HAP-1 (cell line): Measurements from ENCODE around the gene RBBP7.
A peak's percentile ranks its signal among the peaks of the same experiment; 100 is the strongest.

Experiments
- DNase-seq, 2 experiments: peaks; one replicate each; pipeline ENCODE4 v3.0.0-alpha.2; 2016 to 2020; ENCODE audit warnings: low spot score in 2 of 2
- H3K27me3 ChIP-seq: fragments of 250-450 bp; sonication (Bioruptor Pico); 2 replicates; pipeline ENCODE4 v1.5.1; 2020; ENCODE audit warnings: low read depth, mild to moderate bottlenecking, moderate library complexity
- H3K36me3 ChIP-seq: fragments of 250-450 bp; sonication (Bioruptor Pico); replicated peaks from 2 replicates; pipeline ENCODE4 v1.5.1; 2020; ENCODE audit warnings: mild to moderate bottlenecking
- H3K4me1 ChIP-seq: fragments of 250-450 bp; sonication (Bioruptor Pico); 2 replicates; pipeline ENCODE4 v1.5.1; 2020; ENCODE audit warnings: mild to moderate bottlenecking
- H3K4me3 ChIP-seq: fragments of 250-450 bp; sonication (Bioruptor Pico); 2 replicates; pipeline ENCODE4 v1.5.1; 2020; ENCODE audit warnings: mild to moderate bottlenecking, moderate library complexity
- H3K9me3 ChIP-seq: fragments of 250-450 bp; sonication (Bioruptor Pico); 2 replicates; pipeline ENCODE4 v1.5.1; 2020; ENCODE audit warnings: mild to moderate bottlenecking, moderate library complexity
- in situ Hi-C: fragments of 300-500 bp; cut with MboI; formaldehyde crosslinking; loops from 3 replicates; pipeline ENCODE4 v1.14.3; 2020; ENCODE audit warnings: low sequenced_read_pairs, inconsistent platforms, mixed read lengths

The RBBP7 gene

DNA sequence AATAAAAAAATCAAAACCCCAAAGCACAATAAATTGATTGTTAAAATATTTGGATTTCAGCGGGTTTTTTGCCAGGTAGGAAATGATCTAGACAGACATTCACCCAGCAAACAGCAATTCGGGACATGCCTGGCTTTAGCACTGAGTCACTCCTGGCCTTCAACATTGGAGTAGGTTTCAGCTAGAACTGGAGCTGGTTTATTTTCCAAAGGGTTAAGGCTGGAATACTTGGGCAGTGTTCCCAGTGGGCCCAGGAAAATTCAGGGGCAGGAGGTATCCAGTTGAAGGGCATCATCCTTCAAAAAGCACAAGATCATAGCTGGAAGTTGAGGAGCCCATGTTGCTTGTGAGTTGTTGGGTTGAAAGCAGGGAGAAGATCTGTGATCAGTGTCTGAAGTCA, 42.9 kb downstream of the RBBP7 start:
- Histone ChIP-seq H3K27me3 (no peaks in the 10 kb centered on the region), H3K4me3 (no peak overlapping the region), H3K36me3 (peaks cover 69% of the 10 kb centered on the region), H3K9me3 (no peaks in the 10 kb centered on the region), H3K4me1 (peaks cover 6% of the 10 kb centered on the region; the same call in 1 of the 2 replicates)
- in situ Hi-C loops, result no loop called here
- no peak for DNase-seq

DNA sequence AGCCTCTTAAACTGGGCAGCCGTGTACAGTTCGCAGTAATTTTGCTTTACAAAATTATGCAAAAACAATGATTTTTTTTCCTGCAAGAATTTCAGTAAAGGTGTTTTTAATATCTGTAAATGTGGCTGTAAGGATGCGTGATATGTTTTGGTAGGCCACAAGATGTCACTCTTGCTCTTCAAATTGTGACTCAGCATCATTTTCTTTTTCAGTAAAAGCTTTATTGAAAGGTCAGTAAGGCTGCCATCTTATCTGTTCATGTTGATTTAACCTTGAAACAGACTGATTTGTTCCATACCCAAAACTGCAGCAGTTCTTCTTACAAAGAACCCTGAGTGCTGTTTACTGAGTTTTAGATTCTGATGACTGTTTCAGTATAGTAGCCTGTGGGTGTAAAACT, 44.0 kb downstream of the RBBP7 start:
- peak in 1 of 2 experiments; percentile 74 for DNase-seq
- H3K9me3 ChIP-seq, result no peaks in the 10 kb centered on the region
- in situ Hi-C loops, result no loop called here
- H3K27me3 ChIP-seq, result no peaks in the 10 kb centered on the region
- H3K4me1 ChIP-seq, result peaks cover 6% of the 10 kb centered on the region; the same call in 1 of the 2 replicates
- H3K36me3 ChIP-seq, result peaks cover 65% of the 10 kb centered on the region
- no peak overlapping the region for H3K4me3 ChIP-seq

DNA sequence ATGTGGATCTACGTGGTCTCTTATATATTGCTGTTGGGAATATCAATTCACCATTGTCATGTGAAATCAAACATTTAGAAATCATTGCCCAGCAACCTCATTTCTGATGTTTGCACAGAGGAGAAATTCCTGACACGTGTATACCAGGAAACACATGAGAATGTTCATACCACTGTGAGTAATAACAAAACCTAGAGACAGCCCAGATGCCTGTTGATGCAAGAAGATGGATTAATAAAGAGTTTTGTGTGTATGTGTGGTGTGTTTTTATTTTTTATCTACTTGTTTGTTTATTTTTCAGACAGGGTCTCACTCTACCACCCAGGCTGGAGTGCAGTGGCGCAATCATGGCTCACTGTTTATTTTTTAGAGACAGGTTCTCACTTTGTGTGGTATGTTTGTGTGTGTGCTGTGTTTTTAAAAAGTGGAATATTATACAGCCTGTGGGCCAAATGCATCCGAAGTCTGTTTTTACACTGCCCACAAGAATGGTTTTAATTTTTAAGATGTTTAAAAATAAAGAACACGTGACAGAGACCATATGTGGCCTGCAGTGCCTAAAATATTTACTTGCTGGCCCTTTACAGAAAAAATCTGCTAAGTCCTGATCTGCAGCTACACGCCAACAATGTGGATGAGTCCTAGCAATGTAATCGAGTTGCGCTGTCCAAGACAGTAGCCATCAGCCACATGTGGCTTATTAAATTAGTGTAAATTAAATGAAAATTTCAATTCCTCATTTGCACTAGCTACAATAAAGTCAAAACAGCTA, 44.7 kb downstream of the RBBP7 start:
- no peaks in the 10 kb centered on the region for H3K9me3 ChIP-seq
- H3K4me3 ChIP-seq, result no peak overlapping the region
- no peak for DNase-seq
- in situ Hi-C loops, result no loop called here
- no peaks in the 10 kb centered on the region for H3K27me3 ChIP-seq
- peaks cover 6% of the 10 kb centered on the region; the same call in 1 of the 2 replicates for H3K4me1 ChIP-seq
- peaks cover 67% of the 10 kb centered on the region for H3K36me3 ChIP-seq

DNA sequence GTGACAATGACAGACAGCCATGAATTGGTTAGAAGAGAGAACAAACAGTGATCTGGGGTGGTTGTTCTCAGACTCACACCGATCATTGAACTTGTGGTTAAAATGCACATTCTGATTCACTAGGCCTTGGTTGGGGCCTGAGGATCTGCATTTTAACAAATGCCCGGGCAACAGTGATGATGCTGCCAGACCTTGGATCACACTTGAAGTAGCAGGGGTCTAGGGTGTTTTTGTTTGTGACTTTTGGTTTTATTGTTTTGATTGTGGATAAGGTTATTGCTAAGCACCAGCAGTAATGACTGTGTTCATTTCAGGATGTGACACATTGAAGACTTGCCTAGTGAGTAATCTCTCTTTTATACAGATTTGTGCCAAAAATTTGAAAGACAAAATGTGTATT, 47.4 kb downstream of the RBBP7 start:
- no peak overlapping the region for H3K4me3 ChIP-seq
- no peaks in the 10 kb centered on the region for H3K9me3 ChIP-seq
- in situ Hi-C loops, result no loop called here
- DNase-seq, result no peak
- H3K4me1 ChIP-seq, result peaks cover 15% of the 10 kb centered on the region
- peaks cover 60% of the 10 kb centered on the region for H3K36me3 ChIP-seq
- no peaks in the 10 kb centered on the region for H3K27me3 ChIP-seq

DNA sequence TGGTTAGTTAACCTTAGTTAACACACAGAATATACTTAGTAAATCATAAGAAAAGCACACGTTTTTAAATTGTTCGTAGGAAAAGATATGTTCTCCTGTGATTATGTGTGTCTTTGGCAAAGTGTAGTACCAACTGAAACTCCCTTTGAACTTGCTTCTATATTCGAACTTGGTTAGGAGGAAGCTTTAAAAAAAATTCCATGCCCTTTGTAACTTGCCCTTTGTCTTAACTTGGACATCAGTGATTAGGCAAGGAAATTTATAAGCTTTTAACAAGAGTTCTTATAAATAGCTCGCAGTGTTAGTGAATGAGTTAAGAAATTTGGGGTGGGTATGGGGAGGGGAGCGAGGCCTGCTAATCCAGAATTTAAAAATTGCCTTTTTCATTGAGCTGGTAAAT, 50.5 kb downstream of the RBBP7 start:
- in situ Hi-C loops, result no loop called here
- H3K36me3 ChIP-seq, result peaks cover 50% of the 10 kb centered on the region
- no peak for DNase-seq
- H3K9me3 ChIP-seq, result no peaks in the 10 kb centered on the region
- H3K4me3 ChIP-seq, result no peak overlapping the region
- peaks cover 10% of the 10 kb centered on the region for H3K4me1 ChIP-seq
- no peaks in the 10 kb centered on the region for H3K27me3 ChIP-seq

DNA sequence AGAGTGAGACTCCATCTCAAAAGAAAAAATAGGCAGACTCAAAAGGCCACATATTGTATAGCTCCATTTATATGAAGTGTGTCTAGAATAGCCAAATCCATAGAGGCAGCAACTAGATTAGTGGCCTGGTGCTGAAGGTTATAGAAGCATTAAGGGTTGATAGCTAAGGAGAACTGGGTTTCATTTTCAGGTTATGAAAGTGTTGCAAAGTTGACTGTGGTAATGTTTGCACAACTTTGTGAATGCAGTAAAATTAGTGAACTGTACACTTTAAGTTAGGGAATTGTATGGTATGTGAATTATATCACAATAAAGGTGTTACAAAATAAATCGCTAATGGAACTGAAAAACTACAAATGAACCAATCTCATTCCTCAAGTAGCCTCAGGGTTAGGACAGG, 55.6 kb downstream of the RBBP7 start:
- H3K9me3 ChIP-seq, result no peaks in the 10 kb centered on the region
- in situ Hi-C loops, result no loop called here
- no peaks in the 10 kb centered on the region for H3K27me3 ChIP-seq
- DNase-seq, result no peak
- H3K36me3 ChIP-seq, result peaks cover 44% of the 10 kb centered on the region
- no peak overlapping the region for H3K4me3 ChIP-seq
- H3K4me1 ChIP-seq, result peaks cover 12% of the 10 kb centered on the region

DNA sequence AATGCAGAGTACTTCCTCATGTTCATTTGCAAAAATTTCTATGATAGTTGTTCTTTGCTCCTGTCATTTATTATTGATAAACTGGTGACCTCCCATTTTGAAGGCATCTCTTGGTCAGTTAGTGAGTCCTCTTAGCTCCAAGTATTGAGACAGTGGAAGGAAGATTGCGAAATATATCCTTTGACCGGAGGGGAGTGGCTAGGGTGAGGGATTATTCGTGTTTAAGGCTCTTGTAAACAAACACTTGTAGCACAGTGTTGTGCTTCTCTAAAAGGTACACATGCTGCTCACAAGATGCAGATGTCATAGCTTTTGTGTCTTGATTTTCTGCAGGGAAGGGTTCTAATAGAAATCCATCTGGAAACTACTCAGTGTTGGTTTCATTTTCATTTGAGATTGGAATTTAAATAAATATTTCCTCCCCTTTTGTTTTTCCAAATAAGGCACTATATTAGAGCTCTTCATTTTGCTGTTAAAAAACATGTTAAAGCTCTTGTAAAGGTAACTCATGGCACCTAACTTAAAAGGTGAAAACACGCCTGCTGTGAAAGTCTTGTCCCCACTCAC, 62.1 kb downstream of the RBBP7 start:
- Histone ChIP-seq H3K36me3 (peaks cover 45% of the 10 kb centered on the region), H3K9me3 (no peaks in the 10 kb centered on the region), H3K4me1 (peaks cover 23% of the 10 kb centered on the region), H3K27me3 (no peaks in the 10 kb centered on the region), H3K4me3 (no peak overlapping the region)
- peak in 1 of 2 experiments; percentile 28 for DNase-seq
- in situ Hi-C loops, result no loop called here

DNA sequence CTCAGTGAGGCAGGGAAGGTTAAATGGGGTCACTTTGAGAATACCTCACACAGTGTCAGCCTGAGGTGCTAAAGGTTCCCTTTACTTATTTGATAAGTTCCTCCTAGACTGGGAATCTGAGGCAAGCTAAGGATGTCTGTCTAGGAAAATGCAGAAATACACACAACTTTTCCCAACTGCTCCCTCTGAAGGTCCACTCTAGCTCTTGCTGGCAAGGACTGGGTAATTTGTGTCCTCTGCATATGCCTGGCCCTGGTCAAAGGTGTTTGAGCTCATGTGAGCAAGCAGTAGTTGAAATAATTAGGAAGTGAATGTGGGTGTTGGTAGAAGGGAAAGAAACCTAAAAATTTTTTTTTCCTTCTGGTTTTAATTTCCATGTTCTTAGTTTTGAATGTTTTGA, 62.6 kb downstream of the RBBP7 start:
- Histone ChIP-seq H3K4me1 (peaks cover 23% of the 10 kb centered on the region), H3K4me3 (no peak overlapping the region), H3K27me3 (no peaks in the 10 kb centered on the region), H3K36me3 (peaks cover 45% of the 10 kb centered on the region), H3K9me3 (no peaks in the 10 kb centered on the region)
- in situ Hi-C loops, result no loop called here
- peak; percentile 43 to 50 for DNase-seq

DNA sequence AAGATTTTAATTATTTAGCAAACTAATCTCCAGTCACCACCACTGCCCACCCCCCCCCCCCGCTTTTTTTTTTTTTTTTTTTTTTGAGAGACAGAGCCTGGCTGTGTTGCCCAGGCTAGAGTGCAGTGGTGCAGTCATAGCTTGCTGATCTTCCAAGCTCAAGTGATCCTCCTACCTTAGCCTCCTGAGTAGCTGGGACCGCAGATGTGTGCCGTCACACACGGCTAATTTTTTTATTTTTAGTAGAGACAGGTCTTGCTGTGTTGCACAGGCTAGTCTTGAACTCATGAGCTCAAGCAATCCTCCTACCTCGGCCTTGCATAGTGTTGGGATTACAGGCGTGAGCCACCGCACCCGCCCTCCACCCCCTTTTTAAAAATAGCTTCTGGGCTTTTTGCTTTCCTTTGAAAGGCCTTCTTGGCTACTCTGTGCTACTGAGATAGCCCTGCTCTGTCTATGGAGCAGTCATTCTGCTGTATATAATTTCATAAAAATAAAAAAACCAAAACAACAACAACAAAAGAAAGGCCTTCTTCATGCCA, 65.2 kb downstream of the RBBP7 start:
- DNase-seq, result no peak
- peaks cover 47% of the 10 kb centered on the region for H3K36me3 ChIP-seq
- H3K4me3 ChIP-seq, result no peak overlapping the region
- H3K9me3 ChIP-seq, result no peaks in the 10 kb centered on the region
- peaks cover 23% of the 10 kb centered on the region for H3K4me1 ChIP-seq
- in situ Hi-C loops, result no loop called here
- H3K27me3 ChIP-seq, result no peaks in the 10 kb centered on the region

DNA sequence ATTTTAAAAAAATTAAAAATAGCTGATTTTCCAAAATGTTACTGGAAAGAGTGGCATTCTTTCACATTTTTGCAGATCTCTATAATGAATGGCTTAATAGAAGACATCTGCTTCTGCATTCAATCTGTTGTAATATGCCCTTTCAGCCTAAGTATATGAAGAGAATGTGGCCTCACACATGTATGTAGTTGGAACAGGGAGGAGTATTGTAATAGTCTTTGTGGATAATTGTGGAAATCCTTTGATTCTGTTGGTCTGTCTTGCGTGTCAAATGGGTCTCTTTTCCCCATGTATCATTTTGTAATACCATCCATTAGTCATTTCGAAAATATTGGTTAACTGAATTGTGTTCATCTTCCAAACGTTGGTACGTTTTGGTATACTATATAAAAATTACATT, 72.3 kb downstream of the RBBP7 start:
- no peak for DNase-seq
- Histone ChIP-seq H3K27me3 (no peaks in the 10 kb centered on the region), H3K4me3 (no peak overlapping the region), H3K4me1 (no peaks in the 10 kb centered on the region), H3K36me3 (peaks cover 73% of the 10 kb centered on the region), H3K9me3 (no peaks in the 10 kb centered on the region)
- in situ Hi-C loops, result no loop called here

DNA sequence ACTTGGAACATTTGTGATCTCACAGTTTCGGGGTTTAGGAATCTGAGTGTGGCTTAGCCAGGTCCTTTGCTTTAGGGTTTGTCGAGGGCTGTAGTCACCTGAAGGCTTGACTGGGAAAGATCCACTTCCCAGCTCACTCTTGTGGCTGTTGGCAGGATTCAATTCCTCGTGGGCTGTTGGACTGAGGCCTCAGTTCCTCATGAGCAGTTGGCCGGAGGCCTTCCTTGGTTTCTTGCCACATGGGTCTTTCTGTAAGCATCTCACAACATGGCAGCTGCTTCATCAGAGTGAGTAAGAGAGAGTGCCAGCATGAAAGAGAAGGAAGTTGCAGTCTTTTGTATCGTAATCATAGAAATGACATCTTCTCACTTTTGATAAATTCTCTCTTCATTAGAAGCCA, 72.8 kb downstream of the RBBP7 start:
- Histone ChIP-seq H3K27me3 (no peaks in the 10 kb centered on the region), H3K36me3 (peaks cover 70% of the 10 kb centered on the region), H3K9me3 (no peaks in the 10 kb centered on the region), H3K4me1 (no peaks in the 10 kb centered on the region), H3K4me3 (no peak overlapping the region)
- no peak for DNase-seq
- in situ Hi-C loops, result no loop called here

DNA sequence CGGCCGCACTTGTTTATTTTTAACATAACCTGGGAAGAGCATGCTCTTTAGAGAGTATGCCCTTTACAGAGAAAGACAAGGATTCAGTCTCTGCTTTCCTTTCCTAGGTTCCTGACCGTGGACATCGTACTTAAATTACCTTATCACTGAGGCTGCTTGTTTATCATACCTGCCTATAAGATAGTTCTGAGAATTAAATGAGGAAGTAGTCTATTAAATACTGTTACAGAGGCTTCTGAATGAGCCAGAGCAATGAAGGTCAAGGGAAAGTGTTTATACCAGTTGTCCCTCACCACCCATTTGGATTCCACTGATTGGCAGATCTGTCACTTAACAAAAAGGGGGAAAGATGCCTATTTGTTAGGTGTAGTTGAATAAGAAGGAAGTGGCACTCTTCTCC, 73.9 kb downstream of the RBBP7 start:
- Histone ChIP-seq H3K27me3 (no peaks in the 10 kb centered on the region), H3K4me1 (no peaks in the 10 kb centered on the region), H3K4me3 (no peak overlapping the region), H3K36me3 (peaks cover 75% of the 10 kb centered on the region), H3K9me3 (no peaks in the 10 kb centered on the region)
- no peak for DNase-seq
- in situ Hi-C loops, result no loop called here
